IMR-90 (cell line): ENCODE data around the gene HS6ST3. TPM values are rescaled to one million over a fixed set of nuclear protein-coding genes. Genes with fewer than 3 reads are reported as not detected.

Source experiments
- ATAC-seq: fragments of 200-7000 bp; cut with Tn5 transposase; 2 replicates; pipeline ENCODE4 v1.9.1; 2020; ENCODE audit warnings: low read depth, mild to moderate bottlenecking, moderate library complexity
- BruUV-seq: library from RNA; stranded (reverse); fragments of 400-500 nt; replicated peaks from 2 replicates; lab custom pipeline; 2021; lab: Mats Ljungman, UMichigan
- CTCF ChIA-PET: fragments of 300-600 bp; formaldehyde crosslinking; extraction: SDS; loops from one replicate; lab custom pipeline; 2021; ENCODE audit warnings: antibody characterized with exemption; lab: Yijun Ruan, JAX
- POLR2A ChIA-PET: fragments of 300-600 bp; sonication (Branson Sonifier 250); formaldehyde crosslinking; loops from one replicate; lab custom pipeline; 2022; ENCODE audit warnings: antibody characterized with exemption; ENCODE audit not compliant: unreplicated experiment; lab: Charles Lee
- DNase-seq: peaks from one replicate; pipeline ENCODE4 v3.0.0; 2013
- H2AFZ ChIP-seq: replicated peaks from 2 replicates; pipeline ENCODE3; 2013; ENCODE audit warnings: low read length, mild to moderate bottlenecking; ENCODE audit not compliant: poor library complexity
- H2AK5ac ChIP-seq: 2 replicates; pipeline ENCODE4 v1.6.1; 2013; ENCODE audit warnings: low read depth, low read length, inconsistent platforms
- H2AK9ac ChIP-seq: replicated peaks from 2 replicates; pipeline ENCODE3; 2013; ENCODE audit warnings: mild to moderate bottlenecking, low read depth, low read length, moderate library complexity; ENCODE audit not compliant: poor library complexity
- H2BK120ac ChIP-seq: 2 replicates; pipeline ENCODE4 v1.6.1; 2013; ENCODE audit warnings: low read depth, low read length, inconsistent platforms
- H2BK15ac ChIP-seq: 3 replicates; pipeline ENCODE4 v1.6.1; 2013; ENCODE audit warnings: low read depth, low read length, inconsistent platforms
- H2BK20ac ChIP-seq: 2 replicates; pipeline ENCODE4 v1.6.1; 2013; ENCODE audit warnings: low read depth, mild to moderate bottlenecking, inconsistent platforms, low read length, moderate library complexity
- H2BK5ac ChIP-seq: 2 replicates; pipeline ENCODE4 v1.6.1; 2013; ENCODE audit warnings: mild to moderate bottlenecking, low read depth, low read length, inconsistent platforms; ENCODE audit not compliant: poor library complexity, severe bottlenecking
- H3K14ac ChIP-seq: replicated peaks from 2 replicates; pipeline ENCODE4 v1.6.1; 2013; ENCODE audit warnings: low read depth, low read length, inconsistent platforms
- H3K18ac ChIP-seq: 2 replicates; pipeline ENCODE4 v1.6.1; 2013; ENCODE audit warnings: low read depth, low read length, control low read depth
- H3K23ac ChIP-seq: 2 replicates; pipeline ENCODE4 v1.6.1; 2013; ENCODE audit warnings: low read depth, low read length, inconsistent platforms
- H3K27ac ChIP-seq: 2 replicates; pipeline ENCODE4 v1.5.1; 2013; ENCODE audit warnings: mild to moderate bottlenecking, control low read depth, low read length; ENCODE audit not compliant: insufficient read depth
- H3K27me3 ChIP-seq: 2 replicates; pipeline ENCODE4 v1.6.1; 2013; ENCODE audit warnings: low read length; ENCODE audit not compliant: control insufficient read depth, insufficient read depth
- H3K36me3 ChIP-seq: 2 replicates; pipeline ENCODE4 v1.6.1; 2013; ENCODE audit warnings: low read length, mixed read lengths; ENCODE audit not compliant: control insufficient read depth, insufficient read depth
- H3K4ac ChIP-seq: 2 replicates; pipeline ENCODE4 v1.6.1; 2013; ENCODE audit warnings: low read depth, low read length, inconsistent platforms
- H3K4me1 ChIP-seq: 2 replicates; pipeline ENCODE4 v1.6.1; 2013; ENCODE audit warnings: low read length, mixed read lengths; ENCODE audit not compliant: control insufficient read depth, insufficient read depth
- H3K4me2 ChIP-seq: 2 replicates; pipeline ENCODE4 v1.6.1; 2013; ENCODE audit warnings: low read depth, mild to moderate bottlenecking, control low read depth, low read length, moderate library complexity
- H3K4me3 ChIP-seq: 2 replicates; pipeline ENCODE4 v1.5.1; 2013; ENCODE audit warnings: low read depth, mild to moderate bottlenecking, control low read depth, low read length, moderate library complexity; ENCODE audit not compliant: insufficient read depth
- H3K56ac ChIP-seq: 2 replicates; pipeline ENCODE4 v1.6.1; 2013; ENCODE audit warnings: low read length, inconsistent platforms; ENCODE audit not compliant: insufficient read depth; ENCODE audit errors: extremely low read depth
- H3K79me1 ChIP-seq, 2 experiments: 2 replicates each; pipeline ENCODE4 v1.6.1; 2013; ENCODE audit warnings: low read length in 2 of 2, inconsistent platforms in 1 of 2, low read depth in 1 of 2
- H3K9ac ChIP-seq: 2 replicates; pipeline ENCODE4 v1.6.1; 2013; ENCODE audit warnings: low read depth, low read length, control low read depth
- H3K9me1 ChIP-seq: 2 replicates; pipeline ENCODE4 v1.6.1; 2013; ENCODE audit warnings: low read length, inconsistent platforms; ENCODE audit not compliant: insufficient read depth
- H3K9me3 ChIP-seq: 2 replicates; pipeline ENCODE4 v1.6.1; 2013; ENCODE audit warnings: low read length; ENCODE audit not compliant: control insufficient read depth, insufficient read depth
- H4K20me1 ChIP-seq: 2 replicates; pipeline ENCODE4 v1.6.1; 2013; ENCODE audit warnings: low read length, inconsistent platforms; ENCODE audit not compliant: insufficient read depth
- H4K5ac ChIP-seq: 2 replicates; pipeline ENCODE4 v1.6.1; 2013; ENCODE audit warnings: mild to moderate bottlenecking, low read depth, low read length, control low read depth
- H4K8ac ChIP-seq, 2 experiments: 2 replicates each; pipeline ENCODE4 v1.6.1; 2013; ENCODE audit warnings: low read depth in 2 of 2, low read length in 2 of 2, control low read depth in 1 of 2, inconsistent platforms in 1 of 2
- H4K91ac ChIP-seq: 2 replicates; pipeline ENCODE4 v1.6.1; 2013; ENCODE audit warnings: low read depth, low read length, inconsistent platforms; ENCODE audit not compliant: insufficient read depth
- CHD1 ChIP-seq: IDR thresholded peaks from 2 replicates; pipeline ENCODE4 v1.6.1; 2012; ENCODE audit warnings: low read depth, low read length, improper control_type of control experiment
- MXI1 ChIP-seq: IDR thresholded peaks from 2 replicates; pipeline ENCODE4 v1.6.1; 2012; ENCODE audit warnings: low read depth, mild to moderate bottlenecking, low read length, moderate library complexity, borderline replicate concordance
- RCOR1 ChIP-seq: IDR thresholded peaks from 2 replicates; pipeline ENCODE4 v1.6.1; 2012; ENCODE audit warnings: mild to moderate bottlenecking, low read length, improper control_type of control experiment; ENCODE audit not compliant: insufficient replicate concordance
- WGBS, 2 experiments: methylation state at CpG; one replicate each; pipeline versions ENCODE4 v1.1.5 to v1.1.7; 2013; ENCODE audit warnings: missing lambda C conversion rate in 2 of 2; ENCODE audit not compliant: insufficient read length in 1 of 2; ENCODE audit errors: extremely low coverage in 2 of 2; 5-methylcytosine and 5-hydroxymethylcytosine counted together
- dilution Hi-C: fragments of 300-500 bp; cut with HindIII; formaldehyde crosslinking; loops from one replicate; pipeline ENCODE4 v1.14.3; 2018; ENCODE audit warnings: low sequenced_read_pairs; ENCODE audit not compliant: unreplicated experiment
- in situ Hi-C: fragments of 300-500 bp; cut with MboI; formaldehyde crosslinking; loops from 3 replicates; pipeline ENCODE4 v1.14.3; 2019; ENCODE audit warnings: low sequenced_read_pairs, inconsistent platforms, mixed read lengths
- intact Hi-C: fragments of 100-400 bp; cut with micrococcal nuclease; formaldehyde crosslinking; loops from 2 replicates; pipeline ENCODE4 v1.10.0; 2022
- polyA plus RNA-seq, 3 experiments: library from polyadenylated mRNA; depleted of rRNA; stranded (reverse); fragments of >200 nt; gene quantifications; 2 replicates each; pipeline ENCODE4 v1.2.3, GENCODE V29; 2012; ENCODE audit warnings: low replicate concordance in 1 of 3
- total RNA-seq: library from RNA; depleted of rRNA; stranded (reverse); fragments of >200 nt; gene quantifications from 2 replicates; pipeline ENCODE4 v1.2.3, GENCODE V29; 2012
- TF ChIP-seq, protein P1 (sequence below): conservative IDR thresholded peaks from 2 replicates; pipeline ENCODE4 v1.5.1; 2012; ENCODE audit warnings: mild to moderate bottlenecking, low read depth, low read length, improper control_type of control experiment
- TF ChIP-seq, protein P2 (sequence below): fragments of 150-350 bp; IDR thresholded peaks from 2 replicates; pipeline ENCODE4 v1.6.1; 2016; ENCODE audit warnings: low read depth, mild to moderate bottlenecking, low read length, moderate library complexity, borderline replicate concordance

The HS6ST3 gene
- total and polyA plus RNA-seq, 2 of the 4 experiments (the other 2 are of a cell fraction): not detected

DNA sequence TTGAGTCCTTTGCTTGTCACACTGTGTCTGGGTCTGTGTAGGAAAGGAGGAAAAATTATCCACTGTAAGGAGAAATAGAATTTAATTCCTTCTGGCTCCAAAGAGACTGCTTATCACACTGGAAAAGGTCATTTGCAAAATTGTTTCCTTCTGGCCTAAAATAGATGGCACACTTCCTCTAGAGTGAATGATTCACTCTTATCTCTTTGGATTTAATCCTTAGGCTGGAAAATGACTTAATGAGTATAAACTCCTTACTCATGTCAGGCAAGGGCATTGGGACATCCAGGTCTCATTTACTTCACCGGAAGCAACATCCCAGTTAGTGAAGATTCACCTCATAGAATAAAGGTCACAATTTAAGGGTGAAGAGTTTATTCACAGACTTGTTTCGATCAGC is 610.8 kb downstream of the HS6ST3 start:
- intact Hi-C loops (no loop called here), in situ Hi-C loops (no loop called here), dilution Hi-C loops (no loop called here)
- Histone ChIP-seq H2BK120ac (no peak overlapping the region), H3K18ac (no peak overlapping the region), H3K27me3 (no peaks in the 10 kb centered on the region), H2AFZ (no peak overlapping the region), H3K4me2 (no peak overlapping the region), H3K4me1 (no peaks in the 10 kb centered on the region), H2BK20ac (no peak overlapping the region), H4K8ac (no peak overlapping the region), H2AK9ac (no peak overlapping the region), H2BK15ac (no peak overlapping the region), H3K36me3 (no peaks in the 10 kb centered on the region), H3K9ac (no peak overlapping the region), H2AK5ac (no peak overlapping the region), H2BK5ac (no peak overlapping the region), H3K56ac (no peak overlapping the region), H3K14ac (no peak overlapping the region), H4K5ac (no peak overlapping the region), H4K20me1 (no peaks in the 10 kb centered on the region), H3K23ac (no peak overlapping the region), H3K27ac (no peak overlapping the region), H3K4me3 (no peak overlapping the region), H3K9me1 (no peaks in the 10 kb centered on the region), H3K9me3 (peaks cover 3% of the 10 kb centered on the region; the same call in 1 of the 2 replicates), H4K91ac (no peak overlapping the region), H3K79me1 (no peaks in the 10 kb centered on the region), H3K4ac (no peak overlapping the region)
- ChIA-PET CTCF (no interaction called here), POLR2A (no interaction called here)
- TF ChIP-seq MXI1 (no peak), CHD1 (no peak), RCOR1 (no peak)
- TF ChIP-seq, protein P1, sequence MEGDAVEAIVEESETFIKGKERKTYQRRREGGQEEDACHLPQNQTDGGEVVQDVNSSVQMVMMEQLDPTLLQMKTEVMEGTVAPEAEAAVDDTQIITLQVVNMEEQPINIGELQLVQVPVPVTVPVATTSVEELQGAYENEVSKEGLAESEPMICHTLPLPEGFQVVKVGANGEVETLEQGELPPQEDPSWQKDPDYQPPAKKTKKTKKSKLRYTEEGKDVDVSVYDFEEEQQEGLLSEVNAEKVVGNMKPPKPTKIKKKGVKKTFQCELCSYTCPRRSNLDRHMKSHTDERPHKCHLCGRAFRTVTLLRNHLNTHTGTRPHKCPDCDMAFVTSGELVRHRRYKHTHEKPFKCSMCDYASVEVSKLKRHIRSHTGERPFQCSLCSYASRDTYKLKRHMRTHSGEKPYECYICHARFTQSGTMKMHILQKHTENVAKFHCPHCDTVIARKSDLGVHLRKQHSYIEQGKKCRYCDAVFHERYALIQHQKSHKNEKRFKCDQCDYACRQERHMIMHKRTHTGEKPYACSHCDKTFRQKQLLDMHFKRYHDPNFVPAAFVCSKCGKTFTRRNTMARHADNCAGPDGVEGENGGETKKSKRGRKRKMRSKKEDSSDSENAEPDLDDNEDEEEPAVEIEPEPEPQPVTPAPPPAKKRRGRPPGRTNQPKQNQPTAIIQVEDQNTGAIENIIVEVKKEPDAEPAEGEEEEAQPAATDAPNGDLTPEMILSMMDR: no peak
- TF ChIP-seq, protein P2, sequence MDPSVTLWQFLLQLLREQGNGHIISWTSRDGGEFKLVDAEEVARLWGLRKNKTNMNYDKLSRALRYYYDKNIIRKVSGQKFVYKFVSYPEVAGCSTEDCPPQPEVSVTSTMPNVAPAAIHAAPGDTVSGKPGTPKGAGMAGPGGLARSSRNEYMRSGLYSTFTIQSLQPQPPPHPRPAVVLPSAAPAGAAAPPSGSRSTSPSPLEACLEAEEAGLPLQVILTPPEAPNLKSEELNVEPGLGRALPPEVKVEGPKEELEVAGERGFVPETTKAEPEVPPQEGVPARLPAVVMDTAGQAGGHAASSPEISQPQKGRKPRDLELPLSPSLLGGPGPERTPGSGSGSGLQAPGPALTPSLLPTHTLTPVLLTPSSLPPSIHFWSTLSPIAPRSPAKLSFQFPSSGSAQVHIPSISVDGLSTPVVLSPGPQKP: no peak
- DNase-seq (no peak), ATAC-seq (no peak)
- no TSS peak for BruUV-seq
- no CpG with 5 or more reads among the region's 2 CpGs for WGBS, 2 experiments
